ENCODE results near the gene KANSL1. TPM values are rescaled to one million over a fixed set of nuclear protein-coding genes. Genes with fewer than 3 reads are reported as not detected.

The KANSL1 gene
- total and polyA plus RNA-seq, 2 experiments from 2014 or later, result 37.3 to 84.3 TPM

DNA sequence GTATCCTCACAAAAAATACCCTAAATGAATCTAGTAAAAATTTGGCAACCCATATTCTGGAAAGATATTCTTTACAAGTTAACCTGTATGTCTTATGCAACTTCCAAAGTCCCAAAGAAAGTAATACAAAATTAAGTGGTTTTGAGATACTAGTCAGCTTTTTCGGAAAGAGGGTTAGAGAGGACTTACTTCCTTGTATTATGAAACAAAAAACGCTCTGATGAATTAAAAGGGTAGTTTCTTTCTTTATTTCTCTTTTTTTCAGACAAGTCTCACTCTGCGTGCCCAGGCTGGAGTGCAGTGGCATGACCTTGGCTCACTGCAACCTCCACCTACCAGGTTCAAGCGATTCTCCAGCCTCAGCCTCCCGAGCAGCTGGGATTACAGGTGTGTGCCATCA is 51.6 kb downstream of the KANSL1 start:
- H4K20me1 ChIP-seq (ENCODE audit: insufficient read depth, poor library complexity, severe bottlenecking), result peaks cover 95% of the 10 kb centered on the region
- H3K4me1 ChIP-seq (ENCODE audit: insufficient read depth), result peaks cover 10% of the 10 kb centered on the region
- H3K4me2 ChIP-seq, result no peak overlapping the region
- no peak overlapping the region for H3K27ac ChIP-seq
- no peak for DNase-seq (ENCODE audit: low spot score)
- 95% methylated on average over 5 of the region's 5 CpGs for WGBS (ENCODE audit: low lambda C conversion rate, missing lambda C conversion rate)
- H3K4me3 ChIP-seq, result no peak overlapping the region
- no peaks in the 10 kb centered on the region for H3K27me3 ChIP-seq
- TF ChIP-seq EZH2 (IDR thresholded peaks at IDR 0.05; ENCODE audit: borderline replicate concordance) (no peak), EZH2phosphoT487 (IDR thresholded peaks at IDR 0.05; ENCODE audit: low read depth, severe bottlenecking, unreplicated experiment) (no peak)
- TF ChIP-seq, protein P1, sequence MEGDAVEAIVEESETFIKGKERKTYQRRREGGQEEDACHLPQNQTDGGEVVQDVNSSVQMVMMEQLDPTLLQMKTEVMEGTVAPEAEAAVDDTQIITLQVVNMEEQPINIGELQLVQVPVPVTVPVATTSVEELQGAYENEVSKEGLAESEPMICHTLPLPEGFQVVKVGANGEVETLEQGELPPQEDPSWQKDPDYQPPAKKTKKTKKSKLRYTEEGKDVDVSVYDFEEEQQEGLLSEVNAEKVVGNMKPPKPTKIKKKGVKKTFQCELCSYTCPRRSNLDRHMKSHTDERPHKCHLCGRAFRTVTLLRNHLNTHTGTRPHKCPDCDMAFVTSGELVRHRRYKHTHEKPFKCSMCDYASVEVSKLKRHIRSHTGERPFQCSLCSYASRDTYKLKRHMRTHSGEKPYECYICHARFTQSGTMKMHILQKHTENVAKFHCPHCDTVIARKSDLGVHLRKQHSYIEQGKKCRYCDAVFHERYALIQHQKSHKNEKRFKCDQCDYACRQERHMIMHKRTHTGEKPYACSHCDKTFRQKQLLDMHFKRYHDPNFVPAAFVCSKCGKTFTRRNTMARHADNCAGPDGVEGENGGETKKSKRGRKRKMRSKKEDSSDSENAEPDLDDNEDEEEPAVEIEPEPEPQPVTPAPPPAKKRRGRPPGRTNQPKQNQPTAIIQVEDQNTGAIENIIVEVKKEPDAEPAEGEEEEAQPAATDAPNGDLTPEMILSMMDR (IDR thresholded peaks at IDR 0.05; ENCODE audit: poor library complexity), result no peak
- H2AFZ ChIP-seq, result no peak overlapping the region
- no peaks in the 10 kb centered on the region for H3K36me3 ChIP-seq (replicated peaks; ENCODE audit: insufficient read depth, low read depth)
- H3K79me2 ChIP-seq, result peaks cover 96% of the 10 kb centered on the region
- no peaks in the 10 kb centered on the region for H3K9me3 ChIP-seq (ENCODE audit: low read depth)
- no peaks in the 10 kb centered on the region for H3K9me2 ChIP-seq (replicated peaks; ENCODE audit: insufficient read depth)

DNA sequence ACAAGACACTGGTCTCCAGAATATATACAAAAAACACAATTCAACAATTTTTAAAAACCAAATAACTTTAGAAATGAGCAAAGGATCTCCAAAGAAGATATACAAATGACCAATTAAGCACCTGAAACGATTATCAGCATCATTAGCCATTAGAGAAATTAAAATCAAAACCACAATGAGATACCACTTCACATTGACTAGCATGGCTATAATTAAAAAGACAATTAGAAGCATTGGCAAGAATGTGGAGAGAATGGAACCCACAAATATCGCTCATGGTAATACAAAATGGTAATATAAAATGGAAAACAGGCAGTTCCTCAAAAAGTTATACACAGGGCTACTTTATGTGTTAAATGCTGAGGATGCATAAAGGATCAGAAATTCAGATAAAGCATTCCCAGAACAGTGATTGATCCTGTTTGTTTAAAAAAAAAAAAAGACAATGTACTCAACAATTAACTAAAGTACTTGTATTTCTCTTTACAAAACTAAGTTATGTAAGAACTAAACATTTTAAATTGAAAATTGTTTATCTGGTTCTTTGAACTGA is 52.5 kb downstream of the KANSL1 start:
- Histone ChIP-seq H3K9me3 (ENCODE audit: low read depth) (no peaks in the 10 kb centered on the region), H3K27me3 (no peaks in the 10 kb centered on the region), H2AFZ (no peak overlapping the region), H3K27ac (no peak overlapping the region), H4K20me1 (ENCODE audit: insufficient read depth, poor library complexity, severe bottlenecking) (peaks cover 98% of the 10 kb centered on the region), H3K4me3 (no peak overlapping the region), H3K4me1 (ENCODE audit: insufficient read depth) (peaks cover 10% of the 10 kb centered on the region), H3K36me3 (replicated peaks; ENCODE audit: insufficient read depth, low read depth) (no peaks in the 10 kb centered on the region), H3K9me2 (replicated peaks; ENCODE audit: insufficient read depth) (no peaks in the 10 kb centered on the region), H3K79me2 (peaks cover 98% of the 10 kb centered on the region), H3K4me2 (no peak overlapping the region)
- WGBS (ENCODE audit: low lambda C conversion rate, missing lambda C conversion rate), result 88% methylated on average over 2 of the region's 2 CpGs
- TF ChIP-seq EZH2phosphoT487 (IDR thresholded peaks at IDR 0.05; ENCODE audit: low read depth, severe bottlenecking, unreplicated experiment) (no peak), EZH2 (IDR thresholded peaks at IDR 0.05; ENCODE audit: borderline replicate concordance) (no peak)
- TF ChIP-seq, protein P1 (IDR thresholded peaks at IDR 0.05; ENCODE audit: poor library complexity), result no peak
- no peak for DNase-seq (ENCODE audit: low spot score)

GRCh38 chr17:46139432-46140210 is 53.6 kb downstream of the KANSL1 start:
- H3K79me2 ChIP-seq, result peaks cover 98% of the 10 kb centered on the region
- peaks cover 10% of the 10 kb centered on the region for H3K4me1 ChIP-seq (ENCODE audit: insufficient read depth)
- H3K27ac ChIP-seq, result peak overlapping the region; percentile 8
- DNase-seq (ENCODE audit: low spot score), result no peak
- H3K9me2 ChIP-seq (replicated peaks; ENCODE audit: insufficient read depth), result no peaks in the 10 kb centered on the region
- H3K27me3 ChIP-seq, result no peaks in the 10 kb centered on the region
- TF ChIP-seq, protein P1 (IDR thresholded peaks at IDR 0.05; ENCODE audit: poor library complexity), result no peak
- TF ChIP-seq EZH2phosphoT487 (IDR thresholded peaks at IDR 0.05; ENCODE audit: low read depth, severe bottlenecking, unreplicated experiment) (no peak), EZH2 (IDR thresholded peaks at IDR 0.05; ENCODE audit: borderline replicate concordance) (no peak)
- WGBS (ENCODE audit: low lambda C conversion rate, missing lambda C conversion rate), result 79% methylated on average over 5 of the region's 5 CpGs
- H3K4me3 ChIP-seq, result no peak overlapping the region
- H2AFZ ChIP-seq, result no peak overlapping the region
- peaks cover 98% of the 10 kb centered on the region for H4K20me1 ChIP-seq (ENCODE audit: insufficient read depth, poor library complexity, severe bottlenecking)
- no peaks in the 10 kb centered on the region for H3K9me3 ChIP-seq (ENCODE audit: low read depth)
- no peaks in the 10 kb centered on the region for H3K36me3 ChIP-seq (replicated peaks; ENCODE audit: insufficient read depth, low read depth)
- no peak overlapping the region for H3K4me2 ChIP-seq

All from hepatocyte (in vitro differentiated cells).